ENCODE measurements around the gene SLC2A4.
A peak's percentile ranks its signal among the peaks of the same experiment; 100 is the strongest.

The SLC2A4 gene

GRCh38 chr17:7292729-7293128 is 11.2 kb downstream of the SLC2A4 start:
- Histone ChIP-seq H3K27me3 (ENCODE audit: insufficient read depth, low read length) (peaks cover 48% of the 10 kb centered on the region), H3K79me2 (ENCODE audit: control insufficient read depth, insufficient read depth, low read length, unreplicated experiment) (no peaks in the 10 kb centered on the region), H3K4me1 (ENCODE audit: control insufficient read depth, insufficient read depth, low read length, unreplicated experiment) (peaks cover 3% of the 10 kb centered on the region), H3K4me3 (ENCODE audit: low read depth, low read length) (no peak overlapping the region), H3K27ac (ENCODE audit: low read depth, low read length) (no peak overlapping the region), H3K36me3 (ENCODE audit: insufficient read depth, low read length) (no peaks in the 10 kb centered on the region), H2AFZ (ENCODE audit: low read length, unreplicated experiment) (no peak overlapping the region)

GRCh38 chr17:7293159-7293558 is 11.6 kb downstream of the SLC2A4 start:
- H3K27me3 ChIP-seq (ENCODE audit: insufficient read depth, low read length): peaks cover 44% of the 10 kb centered on the region
- no peaks in the 10 kb centered on the region for H3K79me2 ChIP-seq (ENCODE audit: control insufficient read depth, insufficient read depth, low read length, unreplicated experiment)
- H2AFZ ChIP-seq (ENCODE audit: low read length, unreplicated experiment): no peak overlapping the region
- peaks cover 3% of the 10 kb centered on the region for H3K4me1 ChIP-seq (ENCODE audit: control insufficient read depth, insufficient read depth, low read length, unreplicated experiment)
- no peaks in the 10 kb centered on the region for H3K36me3 ChIP-seq (ENCODE audit: insufficient read depth, low read length)
- no peak overlapping the region for H3K27ac ChIP-seq (ENCODE audit: low read depth, low read length)
- no peak overlapping the region for H3K4me3 ChIP-seq (ENCODE audit: low read depth, low read length)

GRCh38 chr17:7293816-7294613 is 12.5 kb downstream of the SLC2A4 start:
- Histone ChIP-seq H2AFZ (ENCODE audit: low read length, unreplicated experiment) (peak overlapping the region; percentile 39), H3K79me2 (ENCODE audit: control insufficient read depth, insufficient read depth, low read length, unreplicated experiment) (no peaks in the 10 kb centered on the region), H3K4me3 (ENCODE audit: low read depth, low read length) (peak overlapping the region; percentile 76), H3K27me3 (ENCODE audit: insufficient read depth, low read length) (peaks cover 39% of the 10 kb centered on the region), H3K4me1 (ENCODE audit: control insufficient read depth, insufficient read depth, low read length, unreplicated experiment) (peaks cover 3% of the 10 kb centered on the region), H3K36me3 (ENCODE audit: insufficient read depth, low read length) (no peaks in the 10 kb centered on the region), H3K27ac (ENCODE audit: low read depth, low read length) (no peak overlapping the region)

- H3K79me2 ChIP-seq (ENCODE audit: control insufficient read depth, insufficient read depth, low read length, unreplicated experiment): no peaks in the 10 kb centered on the region
- H3K4me1 ChIP-seq (ENCODE audit: control insufficient read depth, insufficient read depth, low read length, unreplicated experiment): peaks cover 3% of the 10 kb centered on the region
- peak within 1 kb of the TSS; percentile 76 for H3K4me3 ChIP-seq (ENCODE audit: low read depth, low read length)
- H3K36me3 ChIP-seq (ENCODE audit: insufficient read depth, low read length): no peaks in the 10 kb centered on the region
- peak within 1 kb of the TSS; percentile 39 for H2AFZ ChIP-seq (ENCODE audit: low read length, unreplicated experiment)
- H3K27ac ChIP-seq (ENCODE audit: low read depth, low read length): no peak within 1 kb of the TSS
- H3K27me3 ChIP-seq (ENCODE audit: insufficient read depth, low read length): peaks cover 39% of the 10 kb centered on the region
Observed at GRCh38 chr17:7294614-7295153, 13.2 kb downstream of the SLC2A4 start, which contains the start of gene YBX2. YBX2 (minus strand) TSS chr17:7294639; CDS start chr17:7294500, 139 bp downstream.

- Histone ChIP-seq H3K27me3 (ENCODE audit: insufficient read depth, low read length) (peaks cover 34% of the 10 kb centered on the region), H3K36me3 (ENCODE audit: insufficient read depth, low read length) (no peaks in the 10 kb centered on the region), H2AFZ (ENCODE audit: low read length, unreplicated experiment) (peak overlapping the region; percentile 21), H3K79me2 (ENCODE audit: control insufficient read depth, insufficient read depth, low read length, unreplicated experiment) (no peaks in the 10 kb centered on the region), H3K27ac (ENCODE audit: low read depth, low read length) (no peak overlapping the region), H3K4me3 (ENCODE audit: low read depth, low read length) (peak overlapping the region; percentile 76), H3K4me1 (ENCODE audit: control insufficient read depth, insufficient read depth, low read length, unreplicated experiment) (peaks cover 3% of the 10 kb centered on the region)
Observed at GRCh38 chr17:7295230-7296180, 14.0 kb downstream of the SLC2A4 start.

GRCh38 chr17:7296189-7296861 is 14.8 kb downstream of the SLC2A4 start:
- H3K27ac ChIP-seq (ENCODE audit: low read depth, low read length): no peak overlapping the region
- peak overlapping the region; percentile 21 for H2AFZ ChIP-seq (ENCODE audit: low read length, unreplicated experiment)
- peaks cover 3% of the 10 kb centered on the region for H3K4me1 ChIP-seq (ENCODE audit: control insufficient read depth, insufficient read depth, low read length, unreplicated experiment)
- peak overlapping the region; percentile 68 for H3K4me3 ChIP-seq (ENCODE audit: low read depth, low read length)
- H3K27me3 ChIP-seq (ENCODE audit: insufficient read depth, low read length): peaks cover 26% of the 10 kb centered on the region
- H3K36me3 ChIP-seq (ENCODE audit: insufficient read depth, low read length): no peaks in the 10 kb centered on the region
- no peaks in the 10 kb centered on the region for H3K79me2 ChIP-seq (ENCODE audit: control insufficient read depth, insufficient read depth, low read length, unreplicated experiment)

- H3K4me3 ChIP-seq (ENCODE audit: low read depth, low read length): no peak overlapping the region
Observed at GRCh38 chr17:7304179-7304578, 22.7 kb downstream of the SLC2A4 start.

GRCh38 chr17:7306911-7307685 is 25.6 kb downstream of the SLC2A4 start, which contains the start of gene EIF5A:
EIF5A (plus strand) TSS chr17:7307628; CDS start chr17:7309636, 2,008 bp downstream.
- Histone ChIP-seq H3K4me1 (ENCODE audit: control insufficient read depth, insufficient read depth, low read length, unreplicated experiment) (peaks cover 22% of the 10 kb centered on the region), H3K27ac (ENCODE audit: low read depth, low read length) (peak within 1 kb of the TSS; percentile 98), H3K79me2 (ENCODE audit: control insufficient read depth, insufficient read depth, low read length, unreplicated experiment) (peaks cover 43% of the 10 kb centered on the region), H3K36me3 (ENCODE audit: insufficient read depth, low read length) (peaks cover 22% of the 10 kb centered on the region), H3K27me3 (ENCODE audit: insufficient read depth, low read length) (no peaks in the 10 kb centered on the region), H2AFZ (ENCODE audit: low read length, unreplicated experiment) (peak within 1 kb of the TSS; percentile 5), H3K4me3 (ENCODE audit: low read depth, low read length) (peak within 1 kb of the TSS; percentile 96)

More at GRCh38 chr17:7304179-7304578, 22.7 kb downstream of the SLC2A4 start:
- Histone ChIP-seq H2AFZ (ENCODE audit: low read length, unreplicated experiment) (no peak overlapping the region), H3K36me3 (ENCODE audit: insufficient read depth, low read length) (no peaks in the 10 kb centered on the region), H3K79me2 (ENCODE audit: control insufficient read depth, insufficient read depth, low read length, unreplicated experiment) (peaks cover 17% of the 10 kb centered on the region), H3K27me3 (ENCODE audit: insufficient read depth, low read length) (no peaks in the 10 kb centered on the region), H3K4me1 (ENCODE audit: control insufficient read depth, insufficient read depth, low read length, unreplicated experiment) (peaks cover 1% of the 10 kb centered on the region), H3K27ac (ENCODE audit: low read depth, low read length) (no peak overlapping the region)

- peak overlapping the region; percentile 98 for H3K27ac ChIP-seq (ENCODE audit: low read depth, low read length)
- H2AFZ ChIP-seq (ENCODE audit: low read length, unreplicated experiment): no peak overlapping the region
- H3K79me2 ChIP-seq (ENCODE audit: control insufficient read depth, insufficient read depth, low read length, unreplicated experiment): peaks cover 50% of the 10 kb centered on the region
- peaks cover 25% of the 10 kb centered on the region for H3K4me1 ChIP-seq (ENCODE audit: control insufficient read depth, insufficient read depth, low read length, unreplicated experiment)
- no peaks in the 10 kb centered on the region for H3K27me3 ChIP-seq (ENCODE audit: insufficient read depth, low read length)
- H3K4me3 ChIP-seq (ENCODE audit: low read depth, low read length): peak overlapping the region; percentile 96
- H3K36me3 ChIP-seq (ENCODE audit: insufficient read depth, low read length): peaks cover 28% of the 10 kb centered on the region
Observed at GRCh38 chr17:7307686-7308624, 26.4 kb downstream of the SLC2A4 start.

Data from ACC112 (cell line).